ENCODE data around the gene CCDC83. TPM values are rescaled to one million over a fixed set of nuclear protein-coding genes. Genes with fewer than 3 reads are reported as not detected.

The CCDC83 gene
- total and polyA plus RNA-seq, 2 donors (not counting 1 experiment from before 2014, with no cell fraction given): under 0.01 TPM; not detected in 1

DNA sequence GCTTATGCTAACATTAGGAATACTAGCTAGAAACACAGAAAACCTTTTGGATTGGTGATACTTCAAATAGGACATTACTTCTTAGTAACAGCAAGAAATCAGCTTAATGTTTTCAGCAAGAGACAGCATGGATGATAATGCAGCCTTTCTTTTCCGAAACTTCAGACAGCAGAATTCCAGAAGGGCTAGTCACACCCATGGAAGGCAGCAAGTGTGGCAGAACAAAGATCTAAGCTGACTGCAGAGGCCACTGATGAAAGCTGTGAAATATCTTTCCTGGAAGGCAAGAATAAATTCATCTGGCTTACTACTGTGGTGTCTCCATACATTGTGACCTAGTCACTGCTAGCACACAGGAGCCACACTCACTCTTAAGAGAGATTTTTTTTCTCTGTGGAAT, 100.3 kb downstream of the CCDC83 start:
- Histone ChIP-seq H3K4me3 (replicated peaks in 1 of 4; ENCODE audit: control extremely low read depth in 1 of 4, insufficient read depth in 1 of 4, low read depth in 3 of 4, low read length in 4 of 4) (no peak overlapping the region), H3K27me3 (ENCODE audit: control insufficient read depth, insufficient read depth, low read length) (no peaks in the 10 kb centered on the region), H3K9me3 (ENCODE audit: control insufficient read depth, insufficient read depth, low read depth, low read length) (no peaks in the 10 kb centered on the region), H3K27ac (ENCODE audit: insufficient read depth, low read length) (peak overlapping the region; percentile 7), H2AFZ (ENCODE audit: low read length) (no peak overlapping the region), H3K36me3 (ENCODE audit: control insufficient read depth, insufficient read depth, low read length) (peaks cover 7% of the 10 kb centered on the region), H4K20me1 (ENCODE audit: control insufficient read depth, extremely low read depth, insufficient read depth, low read length) (no peaks in the 10 kb centered on the region), H3K4me2 (ENCODE audit: extremely low read depth, insufficient read depth, low read length) (no peak overlapping the region), H3K9ac (ENCODE audit: insufficient read depth, low read length) (no peak overlapping the region), H3K4me1 (ENCODE audit: control insufficient read depth, extremely low read depth, insufficient read depth, low read length) (peaks cover 6% of the 10 kb centered on the region), H3K79me2 (ENCODE audit: control insufficient read depth, insufficient read depth, low read length) (no peaks in the 10 kb centered on the region)
- DNase-seq (ENCODE audit: low read depth in 2 of 2): peak; percentile 58 to 92
- TF ChIP-seq, protein P1, sequence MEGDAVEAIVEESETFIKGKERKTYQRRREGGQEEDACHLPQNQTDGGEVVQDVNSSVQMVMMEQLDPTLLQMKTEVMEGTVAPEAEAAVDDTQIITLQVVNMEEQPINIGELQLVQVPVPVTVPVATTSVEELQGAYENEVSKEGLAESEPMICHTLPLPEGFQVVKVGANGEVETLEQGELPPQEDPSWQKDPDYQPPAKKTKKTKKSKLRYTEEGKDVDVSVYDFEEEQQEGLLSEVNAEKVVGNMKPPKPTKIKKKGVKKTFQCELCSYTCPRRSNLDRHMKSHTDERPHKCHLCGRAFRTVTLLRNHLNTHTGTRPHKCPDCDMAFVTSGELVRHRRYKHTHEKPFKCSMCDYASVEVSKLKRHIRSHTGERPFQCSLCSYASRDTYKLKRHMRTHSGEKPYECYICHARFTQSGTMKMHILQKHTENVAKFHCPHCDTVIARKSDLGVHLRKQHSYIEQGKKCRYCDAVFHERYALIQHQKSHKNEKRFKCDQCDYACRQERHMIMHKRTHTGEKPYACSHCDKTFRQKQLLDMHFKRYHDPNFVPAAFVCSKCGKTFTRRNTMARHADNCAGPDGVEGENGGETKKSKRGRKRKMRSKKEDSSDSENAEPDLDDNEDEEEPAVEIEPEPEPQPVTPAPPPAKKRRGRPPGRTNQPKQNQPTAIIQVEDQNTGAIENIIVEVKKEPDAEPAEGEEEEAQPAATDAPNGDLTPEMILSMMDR (conservative IDR thresholded peaks at IDR 0.05 in 1 of 2, IDR thresholded peaks at IDR 0.05 in 1 of 2; ENCODE audit: low read depth in 1 of 2, low read length in 2 of 2): no peak
- TF ChIP-seq EZH2 (IDR thresholded peaks at IDR 0.05; ENCODE audit: low read length, missing control alignments): no peak

DNA sequence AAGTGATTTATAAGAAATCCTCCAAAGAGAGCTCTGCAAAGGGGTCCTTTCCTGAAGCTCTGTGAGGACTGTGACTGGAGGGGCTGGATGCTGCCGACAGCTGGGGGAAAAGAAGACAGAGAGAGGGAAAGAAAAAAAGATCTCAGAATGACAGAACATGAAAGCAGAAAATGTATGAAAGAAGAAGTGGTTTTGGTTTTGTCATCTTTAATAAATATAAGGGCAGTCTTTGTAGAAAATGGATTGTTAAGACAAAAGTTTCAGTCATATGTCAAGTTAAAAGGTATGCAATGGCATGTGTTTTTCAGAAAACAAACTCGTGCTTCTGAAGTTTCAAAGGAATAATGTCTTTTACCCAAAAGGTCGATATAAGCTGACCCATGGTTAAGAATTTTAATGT, 105.5 kb downstream of the CCDC83 start:
- H3K9me3 ChIP-seq (ENCODE audit: control insufficient read depth, insufficient read depth, low read depth, low read length): no peaks in the 10 kb centered on the region
- TF ChIP-seq, protein P1 (conservative IDR thresholded peaks at IDR 0.05 in 1 of 2, IDR thresholded peaks at IDR 0.05 in 1 of 2; ENCODE audit: low read depth in 1 of 2, low read length in 2 of 2): no peak
- TF ChIP-seq EZH2 (IDR thresholded peaks at IDR 0.05; ENCODE audit: low read length, missing control alignments): no peak
- no peaks in the 10 kb centered on the region for H3K27me3 ChIP-seq (ENCODE audit: control insufficient read depth, insufficient read depth, low read length)
- peaks cover 2% of the 10 kb centered on the region for H4K20me1 ChIP-seq (ENCODE audit: control insufficient read depth, extremely low read depth, insufficient read depth, low read length)
- H2AFZ ChIP-seq (ENCODE audit: low read length): no peak overlapping the region
- no peak overlapping the region for H3K27ac ChIP-seq (ENCODE audit: insufficient read depth, low read length)
- H3K36me3 ChIP-seq (ENCODE audit: control insufficient read depth, insufficient read depth, low read length): peaks cover 7% of the 10 kb centered on the region
- no peak overlapping the region for H3K4me3 ChIP-seq (replicated peaks in 1 of 4; ENCODE audit: control extremely low read depth in 1 of 4, insufficient read depth in 1 of 4, low read depth in 3 of 4, low read length in 4 of 4)
- DNase-seq (ENCODE audit: low read depth in 2 of 2): no peak
- H3K4me1 ChIP-seq (ENCODE audit: control insufficient read depth, extremely low read depth, insufficient read depth, low read length): peaks cover 6% of the 10 kb centered on the region
- peaks cover 2% of the 10 kb centered on the region for H3K79me2 ChIP-seq (ENCODE audit: control insufficient read depth, insufficient read depth, low read length)
- no peak overlapping the region for H3K4me2 ChIP-seq (ENCODE audit: extremely low read depth, insufficient read depth, low read length)
- H3K9ac ChIP-seq (ENCODE audit: insufficient read depth, low read length): no peak overlapping the region

DNA sequence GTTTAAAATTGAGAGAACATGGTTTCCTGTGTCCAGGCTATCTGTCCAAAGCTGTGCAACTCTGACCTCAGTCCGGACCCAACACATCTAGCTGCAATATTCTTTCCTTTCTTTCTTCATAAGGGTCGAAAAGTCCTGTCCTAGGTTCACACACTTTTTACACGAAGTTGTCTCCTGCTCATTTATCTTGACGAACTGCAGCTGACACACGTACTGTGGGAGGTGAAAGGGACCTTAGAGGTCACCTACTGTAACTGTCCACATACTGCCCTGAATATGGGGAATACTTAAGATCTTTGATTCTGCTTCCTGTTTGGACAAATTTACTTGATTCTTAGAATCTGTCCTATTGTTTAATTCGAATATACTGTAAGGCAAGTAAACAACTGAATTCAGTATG, 105.9 kb downstream of the CCDC83 start:
- no peak overlapping the region for H3K27ac ChIP-seq (ENCODE audit: insufficient read depth, low read length)
- H3K9me3 ChIP-seq (ENCODE audit: control insufficient read depth, insufficient read depth, low read depth, low read length): no peaks in the 10 kb centered on the region
- TF ChIP-seq EZH2 (IDR thresholded peaks at IDR 0.05; ENCODE audit: low read length, missing control alignments): no peak
- TF ChIP-seq, protein P1 (conservative IDR thresholded peaks at IDR 0.05 in 1 of 2, IDR thresholded peaks at IDR 0.05 in 1 of 2; ENCODE audit: low read depth in 1 of 2, low read length in 2 of 2): no peak
- no peak overlapping the region for H2AFZ ChIP-seq (ENCODE audit: low read length)
- peaks cover 7% of the 10 kb centered on the region for H3K36me3 ChIP-seq (ENCODE audit: control insufficient read depth, insufficient read depth, low read length)
- no peak for DNase-seq (ENCODE audit: low read depth in 2 of 2)
- H3K9ac ChIP-seq (ENCODE audit: insufficient read depth, low read length): no peak overlapping the region
- peaks cover 4% of the 10 kb centered on the region for H3K79me2 ChIP-seq (ENCODE audit: control insufficient read depth, insufficient read depth, low read length)
- H3K4me3 ChIP-seq (replicated peaks in 1 of 4; ENCODE audit: control extremely low read depth in 1 of 4, insufficient read depth in 1 of 4, low read depth in 3 of 4, low read length in 4 of 4): no peak overlapping the region
- H3K27me3 ChIP-seq (ENCODE audit: control insufficient read depth, insufficient read depth, low read length): no peaks in the 10 kb centered on the region
- H3K4me2 ChIP-seq (ENCODE audit: extremely low read depth, insufficient read depth, low read length): no peak overlapping the region
- peaks cover 3% of the 10 kb centered on the region for H3K4me1 ChIP-seq (ENCODE audit: control insufficient read depth, extremely low read depth, insufficient read depth, low read length)
- peaks cover 2% of the 10 kb centered on the region for H4K20me1 ChIP-seq (ENCODE audit: control insufficient read depth, extremely low read depth, insufficient read depth, low read length)

All from fibroblast of lung (primary cell).